RKO (cell line): ENCODE results near the gene FLT3.
A peak's percentile ranks its signal among the peaks of the same experiment; 100 is the strongest.
"Not testable (repeated sequence)": the region's sequence is repeated elsewhere in the genome, so short reads cannot be mapped to it uniquely, and the experiment has no call there.

Experiments used
- DNase-seq: peaks from one replicate; pipeline ENCODE4 v3.0.0-alpha.2; 2016; ENCODE audit warnings: low spot score

FLT3 gene

DNA sequence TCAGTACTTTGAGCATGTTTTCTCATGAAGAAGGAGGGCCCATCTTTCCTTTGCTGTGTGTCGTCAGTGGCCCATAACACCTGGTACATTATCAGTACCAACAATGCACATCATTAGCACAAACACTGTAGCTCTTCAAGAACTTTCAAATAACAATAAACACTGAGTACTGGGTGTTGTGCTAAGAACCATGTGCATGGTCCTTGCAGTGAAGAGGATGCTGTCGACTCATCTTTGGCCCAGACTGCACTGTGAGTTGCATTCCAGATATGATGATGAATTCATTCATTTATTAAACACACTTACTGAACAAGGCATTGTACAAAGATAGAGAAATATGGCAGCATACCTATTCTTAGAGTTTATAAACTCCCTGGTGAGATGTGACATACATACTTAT is 55.8 kb downstream of the FLT3 start:
- DNase-seq = no peak

GRCh38 chr13:28043224-28043623 is 57.2 kb downstream of the FLT3 start:
- DNase-seq = no peak

DNA sequence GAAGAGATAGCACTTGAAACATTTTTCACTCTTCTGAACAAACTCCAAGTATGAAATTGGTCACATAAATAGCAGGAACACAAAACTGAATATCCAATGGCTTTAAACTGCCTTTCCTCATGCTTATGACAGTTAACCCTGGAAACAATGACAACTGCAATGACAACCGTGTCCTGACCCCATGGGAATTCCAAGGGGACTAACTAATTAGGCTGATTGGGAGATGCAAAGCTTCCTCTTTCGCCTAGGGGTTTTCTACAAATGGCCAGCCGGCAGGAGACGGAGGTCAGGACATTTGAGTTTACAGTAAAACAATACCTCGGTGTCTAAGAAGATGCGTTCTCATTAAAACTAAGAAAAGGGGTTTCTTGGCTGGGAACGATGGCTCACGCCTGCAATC is 58.9 kb downstream of the FLT3 start:
- DNase-seq = no peak

DNA sequence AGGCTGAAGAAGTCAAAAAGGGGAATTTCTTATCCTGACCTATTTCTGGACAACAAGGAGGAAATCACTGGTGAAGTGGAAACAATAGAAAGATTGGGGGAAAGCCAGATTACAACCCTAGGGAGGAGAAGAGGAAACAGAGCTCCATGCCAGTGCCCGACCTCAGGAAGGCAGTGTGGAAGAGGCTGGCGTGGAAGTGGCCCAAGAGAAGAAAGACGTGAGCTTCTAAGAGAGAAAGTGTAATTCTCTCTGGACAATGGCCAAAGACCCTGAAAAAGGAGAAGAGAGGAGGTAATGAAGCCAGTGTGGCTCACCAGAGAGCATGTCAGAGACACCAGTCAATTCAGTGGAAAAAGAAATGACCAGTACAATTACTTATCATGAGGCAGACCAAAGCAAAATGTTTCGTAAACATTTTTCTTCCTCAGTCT is 59.3 kb downstream of the FLT3 start:
- no peak for DNase-seq

GRCh38 chr13:28037399-28037798 is 63.0 kb downstream of the FLT3 start:
- peak; percentile 84 for DNase-seq

- DNase-seq = no peak
Measured at GRCh38 chr13:28035146-28035782, 65.1 kb downstream of the FLT3 start.

GRCh38 chr13:28033894-28034655 is 66.3 kb downstream of the FLT3 start:
- DNase-seq = no peak

DNA sequence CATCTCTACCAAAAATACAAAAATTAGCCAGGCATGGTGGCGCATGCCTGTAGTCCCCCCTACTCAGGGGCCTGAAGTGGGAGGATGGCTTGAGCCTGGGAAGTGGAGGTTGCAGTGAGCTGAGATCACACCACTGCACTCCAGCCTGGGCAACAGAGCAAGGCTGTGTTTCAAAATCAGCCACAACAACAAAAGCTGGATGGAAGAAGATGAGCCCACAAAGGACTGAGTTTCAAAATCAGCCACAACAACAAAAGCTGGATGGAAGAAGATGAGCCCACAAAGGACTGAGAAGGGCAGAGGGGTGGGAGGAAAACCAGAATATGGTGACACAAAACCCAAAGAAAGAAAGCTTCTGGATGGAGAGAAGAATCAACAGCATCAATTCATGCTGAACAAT is 67.9 kb downstream of the FLT3 start:
- DNase-seq = not testable (repeated sequence)

DNA sequence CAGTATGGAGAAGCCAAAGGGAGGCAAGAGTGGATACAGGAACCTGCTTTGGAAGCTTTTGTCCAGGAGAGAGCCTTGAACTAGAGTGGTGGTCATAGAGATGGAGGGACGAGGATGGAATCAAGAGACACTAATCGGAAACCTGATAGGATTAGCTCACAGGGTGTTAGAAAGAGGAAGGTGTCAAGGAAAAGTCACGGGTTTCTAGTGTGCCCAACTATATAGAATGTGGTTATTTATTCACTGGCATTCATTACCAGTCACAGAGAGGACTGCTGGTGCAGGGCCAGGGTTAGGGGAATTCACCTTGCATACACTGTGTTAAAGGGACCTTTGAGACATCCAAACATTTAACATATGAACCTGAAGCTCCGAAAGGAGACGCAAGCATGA is 68.5 kb downstream of the FLT3 start:
- DNase-seq = no peak

- no peak for DNase-seq
Measured at GRCh38 chr13:28031220-28031895, 69.0 kb downstream of the FLT3 start.

GRCh38 chr13:28027607-28028364 is 72.6 kb downstream of the FLT3 start:
- no peak for DNase-seq

GRCh38 chr13:28027071-28027470 is 73.3 kb downstream of the FLT3 start:
- DNase-seq = no peak

- no peak for DNase-seq
Measured at GRCh38 chr13:28026508-28026907, 73.9 kb downstream of the FLT3 start.

- DNase-seq = no peak
Measured at GRCh38 chr13:28022848-28023518, 77.4 kb downstream of the FLT3 start.

GRCh38 chr13:28014301-28014700 is 86.1 kb downstream of the FLT3 start:
- DNase-seq = no peak

DNA sequence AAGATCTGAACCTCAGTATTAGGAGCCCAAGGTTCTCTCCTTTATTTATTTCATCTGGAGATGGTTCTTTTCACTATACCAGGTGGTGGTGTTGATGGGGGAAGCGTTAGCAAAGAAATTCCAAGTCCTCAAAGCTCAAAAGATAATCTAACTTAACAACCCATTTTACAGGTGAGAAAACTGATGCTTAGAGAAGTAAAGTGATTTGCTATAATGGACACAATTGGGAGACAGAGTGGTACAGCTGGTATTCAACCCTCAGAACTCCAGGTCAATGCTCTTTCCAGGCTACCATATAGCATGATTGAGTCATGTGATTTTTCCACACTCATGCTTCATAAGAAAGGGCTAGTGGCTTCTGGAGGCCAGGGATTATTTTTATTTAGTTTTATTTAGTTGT is 86.9 kb downstream of the FLT3 start:
- DNase-seq = no peak

- no peak for DNase-seq
Measured at GRCh38 chr13:28012896-28013295, 87.5 kb downstream of the FLT3 start.

DNA sequence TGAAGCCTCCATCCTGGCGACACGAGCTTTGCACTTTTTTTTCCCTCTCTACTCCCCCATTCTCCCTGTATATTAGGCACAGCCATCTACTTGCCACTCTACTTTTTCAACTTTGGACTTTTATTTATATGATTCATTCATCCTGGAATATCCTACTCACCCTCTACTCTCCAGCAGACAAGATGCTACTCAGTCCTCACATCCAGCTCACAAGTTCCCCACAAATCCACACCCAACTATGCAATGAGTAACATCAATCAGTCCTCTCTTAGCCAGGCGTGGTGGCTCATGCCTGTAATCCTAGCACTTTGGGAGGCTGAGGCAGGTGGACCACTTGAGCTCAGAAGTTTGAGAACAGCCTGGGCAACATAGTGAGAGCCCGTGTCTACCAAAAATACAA is 88.0 kb downstream of the FLT3 start:
- DNase-seq = peak; percentile 18

GRCh38 chr13:28010046-28010445 is 90.3 kb downstream of the FLT3 start:
- DNase-seq = no peak

GRCh38 chr13:28005016-28005415 is 95.4 kb downstream of the FLT3 start:
- not testable (repeated sequence) for DNase-seq

DNA sequence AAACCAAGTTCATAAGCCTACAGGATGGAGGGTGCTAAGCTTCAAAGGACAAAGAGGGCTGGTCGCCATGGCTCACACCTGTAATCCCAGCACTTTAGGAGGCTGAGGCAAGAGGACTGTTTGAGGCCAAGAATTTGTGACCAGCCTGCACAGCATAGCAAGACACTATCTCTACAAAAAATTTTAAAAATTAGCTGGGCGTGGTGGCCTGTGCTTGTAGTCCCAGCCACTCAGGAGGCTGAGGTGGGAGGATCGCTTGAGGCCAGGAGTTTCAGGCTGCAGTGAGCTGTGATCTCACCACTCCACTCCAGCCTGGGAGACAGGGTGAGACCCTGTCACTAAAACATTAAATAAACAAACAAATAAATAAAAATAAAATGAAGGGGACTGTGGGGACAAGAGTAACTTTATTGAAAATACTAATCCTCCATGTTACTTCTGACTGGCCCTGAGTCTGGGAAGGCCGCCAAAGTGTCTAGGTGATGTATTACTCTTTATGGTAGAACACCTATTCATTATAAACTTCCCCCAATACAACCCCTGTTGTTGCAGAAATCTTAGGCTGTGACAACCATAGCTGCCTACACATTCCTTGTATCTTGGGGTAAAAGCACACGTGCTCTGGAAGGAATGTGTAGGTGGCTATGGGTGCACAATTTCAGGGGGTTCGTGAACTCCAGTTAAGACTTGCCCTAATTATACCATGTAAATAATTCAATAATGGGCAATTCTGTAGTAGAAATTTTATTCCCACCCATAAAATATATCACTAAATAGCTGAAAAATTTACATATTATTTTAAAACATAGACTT is 97.3 kb downstream of the FLT3 start:
- DNase-seq = no peak
